Ishikawa (cell line): ENCODE measurements around the gene SQSTM1.

Source experiments
- CEBPB ChIP-seq: IDR thresholded peaks from 2 replicates; pipeline ENCODE4 v1.6.1; 2012
- CREB1 ChIP-seq: IDR thresholded peaks from 2 replicates; pipeline ENCODE4 v1.6.1; 2012; ENCODE audit warnings: low read depth
- EGR1 ChIP-seq: IDR thresholded peaks from 2 replicates; pipeline ENCODE4 v1.6.1; 2012
- EP300 ChIP-seq: IDR thresholded peaks from 2 replicates; pipeline ENCODE4 v1.6.1; 2012; ENCODE audit warnings: borderline replicate concordance
- FOXM1 ChIP-seq: IDR thresholded peaks from 2 replicates; pipeline ENCODE4 v1.6.1; 2012; ENCODE audit warnings: low read depth, borderline replicate concordance
- MAX ChIP-seq: IDR thresholded peaks from 2 replicates; pipeline ENCODE4 v1.6.1; 2012
- NFIC ChIP-seq: IDR thresholded peaks from 2 replicates; pipeline ENCODE4 v1.6.1; 2012
- RAD21 ChIP-seq: IDR thresholded peaks from 2 replicates; pipeline ENCODE4 v1.6.1; 2012; ENCODE audit warnings: low read depth
- REST ChIP-seq: IDR thresholded peaks from 2 replicates; pipeline ENCODE4 v1.6.1; 2012; ENCODE audit warnings: low read depth, mild to moderate bottlenecking
- TAF1 ChIP-seq: IDR thresholded peaks from 2 replicates; pipeline ENCODE4 v1.6.1; 2012; ENCODE audit warnings: low read depth, mild to moderate bottlenecking
- TCF12 ChIP-seq: IDR thresholded peaks from 2 replicates; pipeline ENCODE4 v1.6.1; 2012; ENCODE audit warnings: low read depth
- TEAD4 ChIP-seq: IDR thresholded peaks from 2 replicates; pipeline ENCODE4 v1.6.1; 2012
- YY1 ChIP-seq: IDR thresholded peaks from 2 replicates; pipeline ENCODE4 v1.6.1; 2012; ENCODE audit warnings: low read depth
- ZBTB7A ChIP-seq: IDR thresholded peaks from 2 replicates; pipeline ENCODE4 v1.6.1; 2012; ENCODE audit warnings: low read depth
- TF ChIP-seq, protein P1 (sequence below): IDR thresholded peaks from 2 replicates; pipeline ENCODE4 v1.6.1; 2012

Gene SQSTM1

GRCh38 chr5:179822444-179822990 is 1.8 kb downstream of the SQSTM1 start:
- TF ChIP-seq RAD21 (no peak), ZBTB7A (no peak), CREB1 (no peak), MAX (no peak), CEBPB (no peak), EP300 (no peak), YY1 (no peak), EGR1 (no peak), TCF12 (no peak), TEAD4 (no peak), TAF1 (no peak), FOXM1 (no peak), NFIC (no peak), REST (no peak)
- TF ChIP-seq, protein P1, sequence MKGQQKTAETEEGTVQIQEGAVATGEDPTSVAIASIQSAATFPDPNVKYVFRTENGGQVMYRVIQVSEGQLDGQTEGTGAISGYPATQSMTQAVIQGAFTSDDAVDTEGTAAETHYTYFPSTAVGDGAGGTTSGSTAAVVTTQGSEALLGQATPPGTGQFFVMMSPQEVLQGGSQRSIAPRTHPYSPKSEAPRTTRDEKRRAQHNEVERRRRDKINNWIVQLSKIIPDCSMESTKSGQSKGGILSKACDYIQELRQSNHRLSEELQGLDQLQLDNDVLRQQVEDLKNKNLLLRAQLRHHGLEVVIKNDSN: no peak

DNA sequence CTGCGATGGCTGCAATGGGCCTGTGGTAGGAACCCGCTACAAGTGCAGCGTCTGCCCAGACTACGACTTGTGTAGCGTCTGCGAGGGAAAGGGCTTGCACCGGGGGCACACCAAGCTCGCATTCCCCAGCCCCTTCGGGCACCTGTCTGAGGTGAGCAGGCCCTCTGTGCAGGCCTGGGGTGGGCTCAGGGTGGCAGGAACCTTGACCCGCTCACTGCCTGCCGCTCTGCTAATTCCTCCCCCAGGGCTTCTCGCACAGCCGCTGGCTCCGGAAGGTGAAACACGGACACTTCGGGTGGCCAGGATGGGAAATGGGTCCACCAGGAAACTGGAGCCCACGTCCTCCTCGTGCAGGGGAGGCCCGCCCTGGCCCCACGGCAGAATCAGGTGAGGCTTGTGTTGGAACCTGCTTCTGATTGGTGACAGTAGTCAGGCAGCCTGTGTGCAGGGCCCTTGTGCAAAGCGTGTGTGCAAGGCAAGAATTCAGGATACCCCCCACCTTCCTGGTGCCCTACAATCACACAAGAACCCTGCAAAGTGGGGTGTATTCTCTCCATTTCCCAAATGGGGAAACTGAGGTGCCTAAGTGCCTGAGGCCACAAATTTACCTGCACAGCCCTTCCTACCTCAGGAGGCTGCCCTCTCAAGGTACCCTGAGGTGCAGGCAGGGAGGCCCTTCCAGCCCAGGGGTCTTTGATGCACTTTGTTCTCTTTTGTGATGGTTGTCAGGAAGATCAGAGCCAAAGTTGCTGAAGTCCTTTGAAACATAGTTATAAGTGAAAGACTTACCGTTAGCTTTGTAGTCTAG is 3.4 kb downstream of the SQSTM1 start:
- no peak for TF ChIP-seq ZBTB7A
- TF ChIP-seq MAX: no peak
- no peak for TF ChIP-seq EP300
- TF ChIP-seq FOXM1: no peak
- TF ChIP-seq RAD21: no peak
- no peak for TF ChIP-seq TCF12
- TF ChIP-seq TEAD4: no peak
- TF ChIP-seq NFIC: no peak
- TF ChIP-seq TAF1: no peak
- no peak for TF ChIP-seq EGR1
- TF ChIP-seq, protein P1: no peak
- no peak for TF ChIP-seq CREB1
- no peak for TF ChIP-seq YY1
- no peak for TF ChIP-seq REST
- no peak for TF ChIP-seq CEBPB

DNA sequence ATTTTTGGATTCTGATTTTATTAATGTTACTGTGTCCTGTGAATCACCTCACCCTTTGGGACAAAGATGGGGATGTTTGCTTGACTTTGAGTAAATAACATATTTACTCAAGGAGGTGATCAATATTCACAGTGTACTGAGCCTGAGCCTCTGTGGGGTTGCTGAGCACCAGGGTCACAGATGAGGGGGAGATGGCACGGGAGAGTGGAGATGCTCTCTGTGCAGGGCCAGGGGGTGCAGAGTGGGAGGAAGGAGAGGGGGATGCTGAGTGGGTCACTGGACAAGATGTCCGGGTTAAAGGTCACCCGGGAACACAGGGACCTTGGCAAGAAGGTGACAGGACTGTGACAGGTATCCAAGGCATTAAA is 4.0 kb downstream of the SQSTM1 start:
- TF ChIP-seq, protein P1: no peak
- TF ChIP-seq RAD21 (no peak), MAX (no peak), EGR1 (no peak), ZBTB7A (no peak)

- no peak for TF ChIP-seq FOXM1
- TF ChIP-seq NFIC: no peak
- TF ChIP-seq ZBTB7A: no peak
- TF ChIP-seq REST: no peak
- TF ChIP-seq EP300: no peak
- no peak for TF ChIP-seq RAD21
- TF ChIP-seq, protein P1: no peak
- TF ChIP-seq TAF1: no peak
- no peak for TF ChIP-seq CREB1
- TF ChIP-seq TEAD4: no peak
These were observed 5.0 kb downstream of the SQSTM1 start for GRCh38 chr5:179825655-179826182.
